IMR-90 (cell line): ENCODE measurements around the gene SPECC1L. TPM values are rescaled to one million over a fixed set of nuclear protein-coding genes. Genes with fewer than 3 reads are reported as not detected.

Source experiments
- ATAC-seq: fragments of 200-7000 bp; cut with Tn5 transposase; 2 replicates; pipeline ENCODE4 v1.9.1; 2020; ENCODE audit warnings: low read depth, mild to moderate bottlenecking, moderate library complexity
- BruUV-seq: library from RNA; stranded (reverse); fragments of 400-500 nt; replicated peaks from 2 replicates; lab custom pipeline; 2021; lab: Mats Ljungman, UMichigan
- CTCF ChIA-PET: fragments of 300-600 bp; formaldehyde crosslinking; extraction: SDS; loops from one replicate; lab custom pipeline; 2021; ENCODE audit warnings: antibody characterized with exemption; lab: Yijun Ruan, JAX
- POLR2A ChIA-PET: fragments of 300-600 bp; sonication (Branson Sonifier 250); formaldehyde crosslinking; loops from one replicate; lab custom pipeline; 2022; ENCODE audit warnings: antibody characterized with exemption; ENCODE audit not compliant: unreplicated experiment; lab: Charles Lee
- DNase-seq: peaks from one replicate; pipeline ENCODE4 v3.0.0; 2013
- H2AFZ ChIP-seq: replicated peaks from 2 replicates; pipeline ENCODE3; 2013; ENCODE audit warnings: low read length, mild to moderate bottlenecking; ENCODE audit not compliant: poor library complexity
- H2AK5ac ChIP-seq: 2 replicates; pipeline ENCODE4 v1.6.1; 2013; ENCODE audit warnings: low read depth, low read length, inconsistent platforms
- H2AK9ac ChIP-seq: replicated peaks from 2 replicates; pipeline ENCODE3; 2013; ENCODE audit warnings: mild to moderate bottlenecking, low read depth, low read length, moderate library complexity; ENCODE audit not compliant: poor library complexity
- H2BK120ac ChIP-seq: 2 replicates; pipeline ENCODE4 v1.6.1; 2013; ENCODE audit warnings: low read depth, low read length, inconsistent platforms
- H2BK15ac ChIP-seq: 3 replicates; pipeline ENCODE4 v1.6.1; 2013; ENCODE audit warnings: low read depth, low read length, inconsistent platforms
- H2BK20ac ChIP-seq: 2 replicates; pipeline ENCODE4 v1.6.1; 2013; ENCODE audit warnings: low read depth, mild to moderate bottlenecking, inconsistent platforms, low read length, moderate library complexity
- H2BK5ac ChIP-seq: 2 replicates; pipeline ENCODE4 v1.6.1; 2013; ENCODE audit warnings: mild to moderate bottlenecking, low read depth, low read length, inconsistent platforms; ENCODE audit not compliant: poor library complexity, severe bottlenecking
- H3K14ac ChIP-seq: replicated peaks from 2 replicates; pipeline ENCODE4 v1.6.1; 2013; ENCODE audit warnings: low read depth, low read length, inconsistent platforms
- H3K18ac ChIP-seq: 2 replicates; pipeline ENCODE4 v1.6.1; 2013; ENCODE audit warnings: low read depth, low read length, control low read depth
- H3K23ac ChIP-seq: 2 replicates; pipeline ENCODE4 v1.6.1; 2013; ENCODE audit warnings: low read depth, low read length, inconsistent platforms
- H3K27ac ChIP-seq: 2 replicates; pipeline ENCODE4 v1.5.1; 2013; ENCODE audit warnings: mild to moderate bottlenecking, control low read depth, low read length; ENCODE audit not compliant: insufficient read depth
- H3K27me3 ChIP-seq: 2 replicates; pipeline ENCODE4 v1.6.1; 2013; ENCODE audit warnings: low read length; ENCODE audit not compliant: control insufficient read depth, insufficient read depth
- H3K36me3 ChIP-seq: 2 replicates; pipeline ENCODE4 v1.6.1; 2013; ENCODE audit warnings: low read length, mixed read lengths; ENCODE audit not compliant: control insufficient read depth, insufficient read depth
- H3K4ac ChIP-seq: 2 replicates; pipeline ENCODE4 v1.6.1; 2013; ENCODE audit warnings: low read depth, low read length, inconsistent platforms
- H3K4me1 ChIP-seq: 2 replicates; pipeline ENCODE4 v1.6.1; 2013; ENCODE audit warnings: low read length, mixed read lengths; ENCODE audit not compliant: control insufficient read depth, insufficient read depth
- H3K4me2 ChIP-seq: 2 replicates; pipeline ENCODE4 v1.6.1; 2013; ENCODE audit warnings: low read depth, mild to moderate bottlenecking, control low read depth, low read length, moderate library complexity
- H3K4me3 ChIP-seq: 2 replicates; pipeline ENCODE4 v1.5.1; 2013; ENCODE audit warnings: low read depth, mild to moderate bottlenecking, control low read depth, low read length, moderate library complexity; ENCODE audit not compliant: insufficient read depth
- H3K56ac ChIP-seq: 2 replicates; pipeline ENCODE4 v1.6.1; 2013; ENCODE audit warnings: low read length, inconsistent platforms; ENCODE audit not compliant: insufficient read depth; ENCODE audit errors: extremely low read depth
- H3K79me1 ChIP-seq, 2 experiments: 2 replicates each; pipeline ENCODE4 v1.6.1; 2013; ENCODE audit warnings: low read length in 2 of 2, inconsistent platforms in 1 of 2, low read depth in 1 of 2
- H3K9ac ChIP-seq: 2 replicates; pipeline ENCODE4 v1.6.1; 2013; ENCODE audit warnings: low read depth, low read length, control low read depth
- H3K9me1 ChIP-seq: 2 replicates; pipeline ENCODE4 v1.6.1; 2013; ENCODE audit warnings: low read length, inconsistent platforms; ENCODE audit not compliant: insufficient read depth
- H3K9me3 ChIP-seq: 2 replicates; pipeline ENCODE4 v1.6.1; 2013; ENCODE audit warnings: low read length; ENCODE audit not compliant: control insufficient read depth, insufficient read depth
- H4K20me1 ChIP-seq: 2 replicates; pipeline ENCODE4 v1.6.1; 2013; ENCODE audit warnings: low read length, inconsistent platforms; ENCODE audit not compliant: insufficient read depth
- H4K5ac ChIP-seq: 2 replicates; pipeline ENCODE4 v1.6.1; 2013; ENCODE audit warnings: mild to moderate bottlenecking, low read depth, low read length, control low read depth
- H4K8ac ChIP-seq, 2 experiments: 2 replicates each; pipeline ENCODE4 v1.6.1; 2013; ENCODE audit warnings: low read depth in 2 of 2, low read length in 2 of 2, control low read depth in 1 of 2, inconsistent platforms in 1 of 2
- H4K91ac ChIP-seq: 2 replicates; pipeline ENCODE4 v1.6.1; 2013; ENCODE audit warnings: low read depth, low read length, inconsistent platforms; ENCODE audit not compliant: insufficient read depth
- BHLHE40 ChIP-seq: fragments of 150-350 bp; IDR thresholded peaks from 2 replicates; pipeline ENCODE4 v1.6.1; 2016; ENCODE audit warnings: mild to moderate bottlenecking, low read depth, low read length
- CEBPB ChIP-seq: IDR thresholded peaks from 2 replicates; pipeline ENCODE4 v1.6.1; 2012; ENCODE audit warnings: low read depth, low read length, improper control_type of control experiment
- CHD1 ChIP-seq: IDR thresholded peaks from 2 replicates; pipeline ENCODE4 v1.6.1; 2012; ENCODE audit warnings: low read depth, low read length, improper control_type of control experiment
- FOS ChIP-seq: fragments of 150-350 bp; IDR thresholded peaks from 2 replicates; pipeline ENCODE4 v1.6.1; 2016; ENCODE audit warnings: low read depth, low read length
- MAFK ChIP-seq: IDR thresholded peaks from 2 replicates; pipeline ENCODE4 v1.6.1; 2012; ENCODE audit warnings: low read depth, low read length, improper control_type of control experiment
- MAZ ChIP-seq: IDR thresholded peaks from 2 replicates; pipeline ENCODE4 v1.6.1; 2012; ENCODE audit warnings: low read depth, mild to moderate bottlenecking, low read length, improper control_type of control experiment, moderate library complexity, borderline replicate concordance
- MXI1 ChIP-seq: IDR thresholded peaks from 2 replicates; pipeline ENCODE4 v1.6.1; 2012; ENCODE audit warnings: low read depth, mild to moderate bottlenecking, low read length, moderate library complexity, borderline replicate concordance
- NFE2L2 ChIP-seq: fragments of 150-350 bp; IDR thresholded peaks from 2 replicates; pipeline ENCODE4 v1.6.1; 2016; ENCODE audit warnings: low read depth, mild to moderate bottlenecking, low read length
- POLR2A ChIP-seq: IDR thresholded peaks from 2 replicates; pipeline ENCODE4 v1.6.1; 2012; ENCODE audit warnings: mild to moderate bottlenecking, low read depth, low read length
- RAD21 ChIP-seq: IDR thresholded peaks from 2 replicates; pipeline ENCODE4 v1.6.1; 2012; ENCODE audit warnings: low read length, improper control_type of control experiment
- RCOR1 ChIP-seq: IDR thresholded peaks from 2 replicates; pipeline ENCODE4 v1.6.1; 2012; ENCODE audit warnings: mild to moderate bottlenecking, low read length, improper control_type of control experiment; ENCODE audit not compliant: insufficient replicate concordance
- RFX5 ChIP-seq: IDR thresholded peaks from 2 replicates; pipeline ENCODE4 v1.8.0; 2012; ENCODE audit warnings: low read depth, mild to moderate bottlenecking, low read length, moderate library complexity
- SMC3 ChIP-seq: fragments of 150-350 bp; IDR thresholded peaks from 2 replicates; pipeline ENCODE4 v1.6.1; 2016; ENCODE audit warnings: low read depth, mild to moderate bottlenecking, antibody characterized with exemption, low read length, moderate library complexity
- WGBS, 2 experiments: methylation state at CpG; one replicate each; pipeline versions ENCODE4 v1.1.5 to v1.1.7; 2013; ENCODE audit warnings: missing lambda C conversion rate in 2 of 2; ENCODE audit not compliant: insufficient read length in 1 of 2; ENCODE audit errors: extremely low coverage in 2 of 2; 5-methylcytosine and 5-hydroxymethylcytosine counted together
- dilution Hi-C: fragments of 300-500 bp; cut with HindIII; formaldehyde crosslinking; loops from one replicate; pipeline ENCODE4 v1.14.3; 2018; ENCODE audit warnings: low sequenced_read_pairs; ENCODE audit not compliant: unreplicated experiment
- in situ Hi-C: fragments of 300-500 bp; cut with MboI; formaldehyde crosslinking; loops from 3 replicates; pipeline ENCODE4 v1.14.3; 2019; ENCODE audit warnings: low sequenced_read_pairs, inconsistent platforms, mixed read lengths
- intact Hi-C: fragments of 100-400 bp; cut with micrococcal nuclease; formaldehyde crosslinking; loops from 2 replicates; pipeline ENCODE4 v1.10.0; 2022
- polyA plus RNA-seq, 3 experiments: library from polyadenylated mRNA; depleted of rRNA; stranded (reverse); fragments of >200 nt; gene quantifications; 2 replicates each; pipeline ENCODE4 v1.2.3, GENCODE V29; 2012; ENCODE audit warnings: low replicate concordance in 1 of 3
- total RNA-seq: library from RNA; depleted of rRNA; stranded (reverse); fragments of >200 nt; gene quantifications from 2 replicates; pipeline ENCODE4 v1.2.3, GENCODE V29; 2012
- TF ChIP-seq, protein P1 (sequence below): fragments of 150-350 bp; IDR thresholded peaks from 2 replicates; pipeline ENCODE4 v1.6.1; 2016; ENCODE audit warnings: low read depth, mild to moderate bottlenecking, low read length, moderate library complexity, borderline replicate concordance
- TF ChIP-seq, protein P2 (sequence below): fragments of 150-350 bp; IDR thresholded peaks from 2 replicates; pipeline ENCODE4 v1.6.1; 2017; ENCODE audit warnings: mild to moderate bottlenecking, antibody characterized with exemption, low read length, low read depth
- TF ChIP-seq, protein P3 (sequence below): conservative IDR thresholded peaks from 2 replicates; pipeline ENCODE4 v1.5.1; 2012; ENCODE audit warnings: mild to moderate bottlenecking, low read depth, low read length, improper control_type of control experiment

SPECC1L gene
- total and polyA plus RNA-seq, 2 of the 4 experiments (the other 2 are of a cell fraction), result 18.7 to 44.1 TPM

DNA sequence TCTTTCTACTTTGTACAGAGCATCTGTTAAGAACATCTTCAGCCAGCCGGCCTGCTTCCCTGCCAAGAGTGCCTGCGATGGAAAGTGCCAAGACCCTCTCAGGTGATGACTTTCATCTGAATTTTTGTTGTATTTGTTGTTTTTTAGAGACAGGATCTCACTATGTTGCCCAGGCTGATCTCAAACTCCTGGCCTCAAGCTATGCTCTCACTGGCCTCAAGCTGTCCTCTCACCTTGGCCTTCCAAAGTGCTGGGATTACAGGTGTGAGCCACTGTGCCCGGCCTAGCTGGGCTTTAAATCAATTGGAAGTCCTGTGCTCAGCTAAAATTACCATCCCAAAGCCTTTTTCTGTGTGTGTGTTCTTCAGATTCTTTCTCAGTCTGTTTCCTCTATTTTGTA is 92.6 kb downstream of the SPECC1L start:
- no CpG with 5 or more reads among the region's 3 CpGs for WGBS, 2 experiments
- POLR2A ChIA-PET, result no interaction called here
- no peak overlapping the region for H4K8ac ChIP-seq
- no peak overlapping the region for H3K27ac ChIP-seq
- H3K4me3 ChIP-seq, result no peak overlapping the region
- no peak overlapping the region for H3K18ac ChIP-seq
- no peak overlapping the region for H3K9ac ChIP-seq
- no peak overlapping the region for H2AK9ac ChIP-seq
- in situ Hi-C loops (no loop called here), dilution Hi-C loops (no loop called here), intact Hi-C loops (no loop called here)
- peaks cover 7% of the 10 kb centered on the region for H3K4me1 ChIP-seq
- H3K27me3 ChIP-seq, result no peaks in the 10 kb centered on the region
- H2AK5ac ChIP-seq, result no peak overlapping the region
- no peak overlapping the region for H4K5ac ChIP-seq
- ATAC-seq (no peak), DNase-seq (no peak)
- H3K23ac ChIP-seq, result no peak overlapping the region
- H2BK15ac ChIP-seq, result no peak overlapping the region
- TF ChIP-seq FOS, result no peak
- TF ChIP-seq BHLHE40, result no peak
- no peak for TF ChIP-seq MAZ
- TF ChIP-seq, protein P1, sequence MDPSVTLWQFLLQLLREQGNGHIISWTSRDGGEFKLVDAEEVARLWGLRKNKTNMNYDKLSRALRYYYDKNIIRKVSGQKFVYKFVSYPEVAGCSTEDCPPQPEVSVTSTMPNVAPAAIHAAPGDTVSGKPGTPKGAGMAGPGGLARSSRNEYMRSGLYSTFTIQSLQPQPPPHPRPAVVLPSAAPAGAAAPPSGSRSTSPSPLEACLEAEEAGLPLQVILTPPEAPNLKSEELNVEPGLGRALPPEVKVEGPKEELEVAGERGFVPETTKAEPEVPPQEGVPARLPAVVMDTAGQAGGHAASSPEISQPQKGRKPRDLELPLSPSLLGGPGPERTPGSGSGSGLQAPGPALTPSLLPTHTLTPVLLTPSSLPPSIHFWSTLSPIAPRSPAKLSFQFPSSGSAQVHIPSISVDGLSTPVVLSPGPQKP, result no peak
- no peak for TF ChIP-seq RFX5
- no peak for TF ChIP-seq CEBPB
- no peak for TF ChIP-seq CHD1
- TF ChIP-seq, protein P2, sequence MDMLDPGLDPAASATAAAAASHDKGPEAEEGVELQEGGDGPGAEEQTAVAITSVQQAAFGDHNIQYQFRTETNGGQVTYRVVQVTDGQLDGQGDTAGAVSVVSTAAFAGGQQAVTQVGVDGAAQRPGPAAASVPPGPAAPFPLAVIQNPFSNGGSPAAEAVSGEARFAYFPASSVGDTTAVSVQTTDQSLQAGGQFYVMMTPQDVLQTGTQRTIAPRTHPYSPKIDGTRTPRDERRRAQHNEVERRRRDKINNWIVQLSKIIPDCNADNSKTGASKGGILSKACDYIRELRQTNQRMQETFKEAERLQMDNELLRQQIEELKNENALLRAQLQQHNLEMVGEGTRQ, result no peak
- no peak for TF ChIP-seq SMC3
- no peak for TF ChIP-seq NFE2L2
- TF ChIP-seq MAFK, result no peak
- TF ChIP-seq RAD21, result no peak
- no peak for TF ChIP-seq MXI1
- TF ChIP-seq, protein P3, sequence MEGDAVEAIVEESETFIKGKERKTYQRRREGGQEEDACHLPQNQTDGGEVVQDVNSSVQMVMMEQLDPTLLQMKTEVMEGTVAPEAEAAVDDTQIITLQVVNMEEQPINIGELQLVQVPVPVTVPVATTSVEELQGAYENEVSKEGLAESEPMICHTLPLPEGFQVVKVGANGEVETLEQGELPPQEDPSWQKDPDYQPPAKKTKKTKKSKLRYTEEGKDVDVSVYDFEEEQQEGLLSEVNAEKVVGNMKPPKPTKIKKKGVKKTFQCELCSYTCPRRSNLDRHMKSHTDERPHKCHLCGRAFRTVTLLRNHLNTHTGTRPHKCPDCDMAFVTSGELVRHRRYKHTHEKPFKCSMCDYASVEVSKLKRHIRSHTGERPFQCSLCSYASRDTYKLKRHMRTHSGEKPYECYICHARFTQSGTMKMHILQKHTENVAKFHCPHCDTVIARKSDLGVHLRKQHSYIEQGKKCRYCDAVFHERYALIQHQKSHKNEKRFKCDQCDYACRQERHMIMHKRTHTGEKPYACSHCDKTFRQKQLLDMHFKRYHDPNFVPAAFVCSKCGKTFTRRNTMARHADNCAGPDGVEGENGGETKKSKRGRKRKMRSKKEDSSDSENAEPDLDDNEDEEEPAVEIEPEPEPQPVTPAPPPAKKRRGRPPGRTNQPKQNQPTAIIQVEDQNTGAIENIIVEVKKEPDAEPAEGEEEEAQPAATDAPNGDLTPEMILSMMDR, result no peak
- no peak for TF ChIP-seq RCOR1
- TF ChIP-seq POLR2A, result no peak
- no TSS peak for BruUV-seq
- H2BK120ac ChIP-seq, result no peak overlapping the region
- peaks cover 10% of the 10 kb centered on the region; the same call in 1 of the 2 replicates for H4K20me1 ChIP-seq
- peaks cover 29% of the 10 kb centered on the region for H3K36me3 ChIP-seq
- no peaks in the 10 kb centered on the region for H3K9me3 ChIP-seq
- peaks cover 14 to 47% of the 10 kb centered on the region in 2 experiments for H3K79me1 ChIP-seq
- H3K4ac ChIP-seq, result no peak overlapping the region
- H2BK5ac ChIP-seq, result no peak overlapping the region
- no peak overlapping the region for H2BK20ac ChIP-seq
- no peak overlapping the region for H2AFZ ChIP-seq
- H3K56ac ChIP-seq, result no peak overlapping the region
- peaks cover 9% of the 10 kb centered on the region for H3K9me1 ChIP-seq
- no peak overlapping the region for H3K4me2 ChIP-seq
- no peak overlapping the region for H4K91ac ChIP-seq
- CTCF ChIA-PET, result interaction anchor here (0.8 to 1.0 kb wide), 2 partner anchors 11 to 22 kb away, joined by 3 read pairs; no protein-coding TSS in a partner anchor
- no peak overlapping the region for H3K14ac ChIP-seq
